ENCODE data around the gene SLAIN2.

Gene SLAIN2

DNA sequence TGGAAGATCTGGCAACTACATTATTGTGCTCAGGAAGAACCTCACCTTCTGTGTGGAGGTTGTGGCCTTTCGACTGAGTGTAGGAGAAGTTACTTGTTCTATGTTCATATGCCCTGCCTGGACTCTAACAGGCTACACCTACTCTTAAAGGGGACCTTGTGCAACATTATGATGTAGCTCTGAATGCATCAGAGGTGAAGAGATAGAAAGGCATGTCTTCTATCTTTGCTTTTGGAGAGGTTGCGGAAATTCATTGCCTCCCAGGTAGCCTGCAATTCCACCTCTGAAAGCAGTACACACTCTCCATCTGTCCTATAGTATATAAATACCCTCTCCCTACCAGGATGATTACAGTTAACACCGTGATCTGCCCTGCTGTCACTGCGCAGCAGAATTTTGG, 7.1 kb upstream of the SLAIN2 start:
- no peak for DNase-seq (ENCODE audit: low read depth in 3 of 3)

DNA sequence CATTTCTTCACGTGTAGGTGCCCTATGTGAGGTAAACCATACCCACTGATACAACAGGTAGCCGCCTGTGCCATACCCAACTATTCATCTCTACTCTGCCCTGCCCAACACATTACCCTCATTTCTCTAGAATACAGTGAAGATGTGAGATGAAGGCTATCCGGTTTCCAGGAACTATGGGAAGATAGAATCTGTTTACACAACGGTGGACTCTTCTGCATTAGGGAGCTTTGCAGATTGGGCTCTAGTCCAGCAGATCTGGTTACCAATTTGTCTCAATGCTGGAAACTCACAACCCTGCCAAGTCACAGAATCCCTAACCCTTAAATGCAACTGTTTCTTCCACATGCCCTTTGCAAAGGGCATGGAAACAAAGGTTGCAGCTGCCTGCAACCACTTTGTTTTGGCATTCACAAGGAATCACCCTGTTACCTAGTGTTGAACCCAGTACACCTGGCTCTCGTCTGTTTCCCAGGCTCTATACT, 6.4 kb upstream of the SLAIN2 start:
- DNase-seq (ENCODE audit: low read depth in 3 of 3) = no peak

- DNase-seq (ENCODE audit: low read depth in 3 of 3) = no peak
Measured at GRCh38 chr4:48336146-48336870, 5.0 kb upstream of the SLAIN2 start.

- DNase-seq (ENCODE audit: low read depth in 3 of 3) = no peak
Measured at GRCh38 chr4:48337731-48338130, 3.6 kb upstream of the SLAIN2 start.

- no peak for DNase-seq (ENCODE audit: low read depth in 3 of 3)
Measured at GRCh38 chr4:48339642-48340041, 1.7 kb upstream of the SLAIN2 start.

GRCh38 chr4:48340276-48340964, 909 bp upstream of the SLAIN2 start:
- no peak for DNase-seq (ENCODE audit: low read depth in 3 of 3)

DNA sequence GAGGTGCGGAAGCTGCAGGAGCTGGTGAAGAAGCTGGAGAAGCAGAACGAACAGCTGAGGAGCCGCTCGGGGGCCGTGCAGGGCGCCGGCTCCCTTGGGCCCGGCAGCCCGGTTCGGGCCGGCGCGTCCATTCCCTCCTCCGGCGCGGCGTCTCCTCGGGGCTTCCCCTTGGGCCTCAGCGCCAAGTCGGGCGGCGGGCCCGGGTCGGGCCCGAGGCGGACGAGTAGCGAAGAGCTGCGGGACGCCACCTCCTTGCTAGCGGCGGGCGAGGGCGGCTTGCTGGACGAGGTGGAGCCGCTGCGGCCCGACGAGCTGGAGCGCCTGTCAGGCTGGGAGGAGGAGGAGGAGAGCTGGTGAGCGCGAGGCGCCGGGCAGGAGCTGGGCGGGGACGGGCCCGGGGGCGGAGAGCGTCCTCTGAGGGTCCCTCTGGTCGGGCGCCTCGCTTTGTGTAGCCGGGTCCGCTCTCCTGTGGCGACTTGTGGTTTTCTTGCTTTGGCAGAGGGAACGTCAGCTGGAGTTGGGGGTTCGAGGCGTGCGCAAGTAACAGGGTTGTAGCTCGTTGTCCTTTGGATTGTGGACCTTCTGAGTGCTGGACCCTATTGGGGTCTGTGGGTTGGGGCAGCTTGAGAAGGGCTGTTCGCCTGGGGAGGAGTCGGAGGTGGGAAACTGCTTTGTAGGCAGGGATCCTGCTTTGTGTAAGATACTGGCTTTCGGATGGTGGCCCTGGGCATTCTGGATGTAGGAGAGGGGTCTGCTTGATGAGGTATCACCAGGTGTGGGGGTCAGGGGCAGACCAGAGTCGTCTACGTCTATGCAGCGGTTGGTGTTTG, 662 bp downstream of the SLAIN2 start:
- DNase-seq (ENCODE audit: low read depth in 3 of 3) = peak in 2 of 3 experiments; percentile 2 to 37

- DNase-seq (ENCODE audit: low read depth in 3 of 3) = no peak
Measured at GRCh38 chr4:48342606-48342880, 1.2 kb downstream of the SLAIN2 start.

- no peak for DNase-seq (ENCODE audit: low read depth in 3 of 3)
Measured at GRCh38 chr4:48343035-48343434, 1.7 kb downstream of the SLAIN2 start.

- no peak for DNase-seq (ENCODE audit: low read depth in 3 of 3)
Measured at GRCh38 chr4:48343551-48343950, 2.2 kb downstream of the SLAIN2 start.

DNA sequence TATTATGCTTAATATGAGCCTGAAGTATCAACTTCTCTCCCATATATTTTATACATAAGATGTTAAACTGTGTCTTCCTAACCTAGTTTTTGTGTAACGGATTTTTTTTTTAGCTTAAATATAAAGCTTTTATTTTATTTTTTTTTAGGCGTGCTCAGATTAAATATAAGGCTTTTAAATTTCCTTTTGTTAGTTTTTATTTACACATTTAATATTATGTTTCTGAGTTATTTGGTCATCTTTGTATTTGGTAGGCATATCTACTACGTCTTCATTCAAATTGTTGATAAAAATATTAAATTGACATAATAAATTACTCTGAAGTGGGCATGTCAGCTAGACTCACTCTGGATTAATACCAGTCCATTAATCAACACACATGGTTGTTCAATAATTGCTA, 4.2 kb downstream of the SLAIN2 start:
- DNase-seq (ENCODE audit: low read depth in 3 of 3) = no peak

DNA sequence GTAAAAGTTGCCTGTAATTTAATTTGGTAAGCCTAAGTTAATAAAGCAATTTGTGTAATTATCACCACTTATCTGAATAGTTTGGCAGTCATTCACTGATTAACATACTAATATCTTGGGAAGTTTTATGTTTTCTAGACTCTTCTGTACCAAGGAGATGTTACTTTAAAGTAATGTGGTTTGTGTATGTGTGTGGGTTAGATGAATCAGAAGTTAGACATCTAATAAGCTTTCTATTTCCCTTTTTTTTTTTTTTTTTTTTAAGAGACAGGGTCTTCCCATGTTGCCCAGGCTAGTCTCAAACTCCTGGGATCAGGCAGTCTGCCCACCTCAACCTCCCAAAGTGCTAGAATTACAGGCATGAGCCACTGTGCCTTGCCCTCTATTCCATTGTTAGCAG, 5.3 kb downstream of the SLAIN2 start:
- no peak for DNase-seq (ENCODE audit: low read depth in 3 of 3)

GRCh38 chr4:48347282-48347921, 6.1 kb downstream of the SLAIN2 start:
- DNase-seq (ENCODE audit: low read depth in 3 of 3) = no peak

- no peak for DNase-seq (ENCODE audit: low read depth in 3 of 3)
Measured at GRCh38 chr4:48350871-48351270, 9.5 kb downstream of the SLAIN2 start.

DNA sequence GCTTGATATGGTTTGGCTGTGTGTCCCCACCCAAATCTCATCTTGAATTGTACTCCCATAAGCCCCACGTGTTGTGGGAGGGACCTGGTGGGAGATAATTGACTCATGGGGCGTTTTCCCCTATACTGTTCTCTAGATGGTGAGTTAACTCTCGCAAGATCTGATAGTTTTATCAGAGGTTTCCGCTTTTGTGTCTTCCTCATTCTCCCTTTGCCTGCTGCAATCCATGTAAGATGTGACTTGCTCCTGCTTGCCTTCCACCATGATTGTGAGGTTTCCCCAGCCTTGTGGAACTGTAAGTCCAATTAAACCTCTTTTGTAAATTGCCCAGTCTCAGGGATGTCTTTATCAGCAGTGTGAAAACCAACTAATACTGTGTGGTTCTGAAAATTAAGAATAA, 11.5 kb downstream of the SLAIN2 start:
- no peak for DNase-seq (ENCODE audit: low read depth in 3 of 3)

- no peak for DNase-seq (ENCODE audit: low read depth in 3 of 3)
Measured at GRCh38 chr4:48356355-48356754, 15.0 kb downstream of the SLAIN2 start.

GRCh38 chr4:48360285-48361011, 19.1 kb downstream of the SLAIN2 start:
- DNase-seq (ENCODE audit: low read depth in 3 of 3) = no peak

- DNase-seq (ENCODE audit: low read depth in 3 of 3) = no peak
Measured at GRCh38 chr4:48361012-48361400, 19.7 kb downstream of the SLAIN2 start.

DNA sequence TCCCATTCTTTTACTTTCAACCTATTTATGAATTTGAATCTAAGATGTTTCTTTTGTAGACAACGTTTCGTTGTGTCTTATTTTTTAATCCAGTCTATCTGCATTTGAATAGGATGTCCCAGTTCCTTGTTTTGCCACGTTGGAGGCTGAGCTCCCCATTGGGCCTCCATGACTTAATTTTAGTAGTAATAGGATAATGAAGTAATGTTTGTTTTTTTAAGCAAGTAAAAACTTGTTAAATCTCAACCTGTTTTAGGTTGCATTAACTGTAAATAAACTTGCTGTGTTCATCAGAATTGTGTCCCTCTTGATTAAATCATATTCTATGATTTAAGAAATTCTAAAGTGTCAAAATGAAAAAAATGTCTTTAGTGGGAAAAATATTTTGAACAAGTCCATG, 25.3 kb downstream of the SLAIN2 start:
- DNase-seq (ENCODE audit: low read depth in 3 of 3) = no peak

GRCh38 chr4:48367016-48367415, 25.7 kb downstream of the SLAIN2 start:
- DNase-seq (ENCODE audit: low read depth in 3 of 3) = no peak

DNA sequence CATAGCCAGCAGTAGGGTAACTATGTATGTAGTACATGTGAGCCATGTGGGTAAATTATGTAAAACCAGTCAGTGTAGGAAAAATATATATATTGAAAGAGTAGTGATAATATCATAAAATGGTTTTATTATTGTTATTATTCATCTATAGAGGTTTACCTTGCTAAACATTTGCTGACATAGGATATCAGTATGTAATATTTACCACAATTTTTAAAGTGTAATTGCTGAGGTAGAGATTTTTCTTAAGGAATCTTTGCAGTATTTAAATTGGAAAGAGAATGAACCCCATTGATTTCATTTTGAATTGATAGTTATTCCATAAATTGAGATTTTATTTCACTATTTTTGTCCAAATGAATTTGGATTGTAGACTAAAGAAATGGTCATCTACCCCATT, 27.1 kb downstream of the SLAIN2 start:
- DNase-seq (ENCODE audit: low read depth in 3 of 3) = no peak

DNA sequence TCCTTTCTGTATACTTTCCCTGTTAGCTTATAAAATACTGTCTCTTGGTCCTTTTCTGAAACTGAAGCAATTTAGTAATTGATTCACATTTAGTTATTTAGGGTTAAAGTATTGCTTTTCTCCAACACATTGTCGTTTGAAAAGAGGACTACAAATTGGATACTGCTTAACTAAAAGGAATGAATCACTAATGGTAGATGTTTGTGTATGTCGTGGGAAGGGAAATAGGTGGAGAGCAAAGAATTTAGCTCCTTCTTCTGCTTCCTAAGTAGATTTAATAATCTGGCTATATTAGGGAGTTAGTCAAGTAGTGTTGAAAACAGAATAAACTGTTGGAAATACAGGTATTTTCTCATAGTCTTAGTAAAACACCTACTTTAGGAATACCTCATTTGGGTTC, 27.9 kb downstream of the SLAIN2 start:
- no peak for DNase-seq (ENCODE audit: low read depth in 3 of 3)
